GM19351 (cell line): Measurements from ENCODE around the gene CACNA2D4.
A peak's percentile ranks its signal among the peaks of the same experiment; 100 is the strongest.

ENCODE experiments used
- ATAC-seq: cut with Tn5 transposase; IDR thresholded peaks from one replicate; pipeline ENCODE4 v1.9.1; 2021; ENCODE audit warnings: mild to moderate bottlenecking, moderate library complexity; ENCODE audit not compliant: unreplicated experiment

CACNA2D4 gene

DNA sequence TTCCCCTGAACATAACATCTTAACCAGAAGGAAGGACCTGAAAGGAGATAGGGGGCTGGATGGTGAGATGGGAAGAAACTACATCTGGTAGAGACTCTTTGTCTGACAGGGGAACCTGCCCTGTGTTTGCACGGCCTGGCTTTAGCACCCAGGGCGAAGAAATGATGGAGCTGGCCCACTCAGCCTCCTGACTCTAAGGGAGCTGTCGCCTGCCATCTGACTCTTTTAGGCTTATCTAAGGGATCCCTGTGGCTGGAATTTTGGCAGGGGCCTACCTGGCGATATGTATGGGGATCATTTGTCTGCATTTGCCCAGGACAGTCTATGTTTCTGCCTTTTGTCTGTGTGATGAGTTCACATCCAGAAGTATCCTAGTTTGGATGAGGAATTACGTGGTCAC, 15.6 kb upstream of the CACNA2D4 start:
- ATAC-seq: no peak

GRCh38 chr12:1933342-1934051, 15.0 kb upstream of the CACNA2D4 start:
- ATAC-seq: peak; percentile 45

- ATAC-seq: peak; percentile 42
Measured at GRCh38 chr12:1932264-1932777, 13.9 kb upstream of the CACNA2D4 start.

- ATAC-seq: no peak
Measured at GRCh38 chr12:1931642-1932041, 13.2 kb upstream of the CACNA2D4 start.

- no peak for ATAC-seq
Measured at GRCh38 chr12:1930803-1931597, 12.5 kb upstream of the CACNA2D4 start.

- no peak for ATAC-seq
Measured at GRCh38 chr12:1929985-1930802, 11.7 kb upstream of the CACNA2D4 start.

GRCh38 chr12:1929241-1929984, 11.0 kb upstream of the CACNA2D4 start:
- no peak for ATAC-seq

DNA sequence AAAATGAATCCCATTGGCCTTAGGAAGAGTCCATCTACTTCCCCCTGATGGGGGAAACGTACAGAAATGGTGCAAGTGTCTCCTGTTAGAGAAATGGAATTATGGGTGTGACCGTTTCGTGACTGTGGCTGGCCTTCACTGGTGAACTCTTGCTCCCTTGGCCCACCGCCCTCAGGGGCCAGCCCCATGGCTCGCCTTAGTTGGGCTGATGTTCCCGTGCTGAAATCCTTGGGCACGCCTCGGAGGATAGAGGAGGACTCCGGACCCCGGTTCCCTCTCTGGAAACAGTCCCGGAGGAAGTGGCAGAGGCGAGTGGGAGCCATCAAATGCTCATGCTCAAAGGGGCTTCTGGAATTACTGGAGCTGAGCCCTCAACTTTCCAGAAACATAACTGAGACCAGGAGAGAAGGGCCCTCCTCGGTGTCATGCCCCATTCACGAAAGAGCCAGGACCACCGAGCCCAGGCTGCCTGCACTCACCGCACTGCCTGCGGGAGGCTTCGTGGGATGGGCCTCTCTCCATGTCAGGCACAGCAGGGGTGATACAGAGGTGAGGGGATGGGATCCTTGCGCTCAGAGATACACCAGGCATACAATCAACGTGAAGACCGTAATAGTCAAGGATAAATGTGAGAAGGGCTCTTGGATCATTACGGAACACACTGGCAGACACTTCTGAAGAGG, 10.1 kb upstream of the CACNA2D4 start:
- no peak for ATAC-seq

GRCh38 chr12:1927751-1928351, 9.4 kb upstream of the CACNA2D4 start:
- no peak for ATAC-seq

GRCh38 chr12:1927051-1927680, 8.7 kb upstream of the CACNA2D4 start:
- ATAC-seq: no peak

DNA sequence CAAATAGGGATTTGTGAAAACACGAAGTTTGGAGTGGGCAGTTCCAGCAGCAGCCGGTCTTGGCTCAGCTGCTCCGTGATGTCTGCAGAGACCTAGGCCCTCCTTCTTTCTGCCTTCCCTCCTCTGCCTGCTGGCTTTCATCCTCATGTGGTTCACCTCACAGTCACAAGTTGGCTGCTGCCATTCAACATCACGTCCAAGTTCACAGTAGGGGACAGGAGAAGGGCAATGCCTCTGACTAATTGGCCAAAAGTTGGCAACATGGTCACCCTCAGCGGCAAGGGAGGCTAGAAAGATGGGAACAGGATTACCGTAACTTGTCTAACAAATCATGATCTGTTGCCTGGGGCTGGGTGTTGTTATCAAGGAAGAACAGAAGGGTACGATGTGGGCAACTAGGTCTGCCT, 7.8 kb upstream of the CACNA2D4 start:
- ATAC-seq: no peak

- no peak for ATAC-seq
Measured at GRCh38 chr12:1925684-1926006, 7.2 kb upstream of the CACNA2D4 start.

- ATAC-seq: no peak
Measured at GRCh38 chr12:1924996-1925683, 6.7 kb upstream of the CACNA2D4 start.

GRCh38 chr12:1922985-1923384, 4.5 kb upstream of the CACNA2D4 start:
- ATAC-seq: no peak

- ATAC-seq: no peak
Measured at GRCh38 chr12:1922075-1922709, 3.7 kb upstream of the CACNA2D4 start.

DNA sequence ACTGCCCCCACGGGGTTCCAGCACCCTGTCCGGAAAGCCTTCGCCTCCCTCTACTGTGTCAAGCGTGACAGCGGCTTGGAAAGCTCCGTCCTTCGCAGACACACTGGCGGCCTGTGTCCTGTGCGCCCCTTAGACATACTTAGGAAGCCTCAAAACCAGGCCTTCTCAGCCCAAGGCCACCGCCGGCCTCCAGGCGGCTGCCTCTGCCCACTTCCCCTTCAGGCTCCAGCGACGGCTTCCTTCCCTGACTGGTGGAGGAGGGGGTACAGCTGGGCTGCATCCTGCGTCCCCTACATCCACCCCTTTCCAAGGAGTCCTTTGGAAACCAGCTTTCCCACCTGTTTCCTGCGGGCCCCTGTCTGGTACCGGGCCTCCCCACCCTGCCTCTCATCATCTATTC, 2.5 kb upstream of the CACNA2D4 start:
- no peak for ATAC-seq

DNA sequence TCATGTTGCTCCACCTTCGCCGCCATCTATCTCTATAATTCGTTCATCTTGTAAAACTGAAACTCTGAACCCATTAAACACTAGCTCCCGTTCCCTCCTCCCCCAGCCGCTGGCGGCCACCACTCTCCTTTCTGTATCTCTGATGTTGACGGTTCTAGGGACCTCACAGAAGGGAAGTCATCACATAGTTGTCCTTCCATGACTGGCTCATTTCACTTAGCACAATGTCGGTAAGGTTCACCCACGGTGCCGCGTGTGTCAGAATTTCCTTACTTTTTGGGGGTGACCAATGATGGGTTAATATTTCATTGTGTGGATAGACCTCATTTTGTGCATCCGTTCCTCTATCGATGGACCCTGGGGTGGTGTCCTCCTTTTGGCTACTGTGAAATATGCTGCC, 2.0 kb upstream of the CACNA2D4 start:
- ATAC-seq: no peak

DNA sequence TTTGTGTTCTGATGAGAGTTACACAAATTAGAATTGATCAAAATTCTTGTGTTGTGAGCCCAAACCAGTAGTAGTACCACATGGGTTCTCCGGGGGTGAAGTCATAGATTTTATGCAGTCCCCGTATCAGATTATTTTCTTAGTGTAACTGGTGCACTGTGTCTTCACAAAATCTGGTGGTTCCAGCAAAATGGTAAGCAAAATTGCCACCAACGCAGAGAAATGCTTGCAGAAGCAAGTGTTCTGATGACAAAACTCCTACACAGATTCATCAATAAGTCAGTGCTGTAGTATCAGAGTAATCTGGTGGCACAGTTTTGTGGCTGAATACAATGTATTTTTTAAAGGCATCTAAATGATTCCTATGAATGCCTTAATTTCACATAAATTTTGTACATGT, 1.3 kb upstream of the CACNA2D4 start:
- ATAC-seq: no peak
